Measurements from ENCODE around the gene EDC4.

The EDC4 gene

DNA sequence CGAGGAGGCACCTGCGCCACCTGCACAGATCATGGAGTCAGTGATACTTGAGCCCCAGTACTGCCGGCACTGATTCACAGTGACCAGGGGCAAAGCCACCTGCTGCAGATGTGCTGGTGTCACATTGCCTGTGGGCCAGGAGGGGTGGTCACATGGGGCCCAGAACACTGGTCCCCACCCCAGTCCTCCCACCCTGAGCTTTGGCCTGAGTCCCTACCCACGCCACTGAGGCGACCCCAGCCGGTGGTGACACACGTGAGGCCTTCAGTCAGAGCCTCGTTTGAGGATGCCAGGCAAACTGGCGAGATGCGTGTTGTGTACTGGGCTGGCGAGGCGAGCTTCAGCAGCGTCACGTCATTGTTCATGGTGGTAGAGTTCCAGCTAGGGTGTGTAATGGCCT lies 57.3 kb downstream of the EDC4 start:
- no peak for DNase-seq (ENCODE audit: low read depth, low spot score)

DNA sequence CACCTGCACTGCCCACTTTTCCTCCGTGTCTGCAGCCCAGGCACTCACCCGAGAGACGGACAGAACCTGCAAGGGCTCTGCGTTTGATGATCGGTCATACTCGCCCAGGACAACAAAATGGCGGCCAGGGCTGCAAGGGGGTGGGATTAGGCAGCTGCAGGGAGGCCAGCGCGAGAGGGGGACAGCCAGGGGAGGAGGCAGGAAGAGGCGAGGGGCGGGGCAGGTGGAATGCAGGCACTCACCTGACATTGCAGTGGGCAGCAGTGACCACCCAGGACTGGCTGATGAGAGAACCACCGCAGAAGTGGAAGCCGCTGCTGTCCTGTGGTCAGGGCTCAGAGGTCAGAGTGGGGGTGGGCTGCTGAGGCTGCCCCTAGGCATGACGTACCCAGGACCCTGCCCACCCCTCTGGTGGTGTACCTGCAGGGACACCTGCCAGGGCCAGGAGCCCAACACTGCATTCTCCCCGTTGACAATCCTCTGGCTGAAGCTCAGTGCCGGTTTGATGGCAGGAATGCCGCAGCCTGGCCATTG lies 57.9 kb downstream of the EDC4 start:
- no peak for DNase-seq (ENCODE audit: low read depth, low spot score)

All from brain pericyte (primary cell).